ENCODE results near the gene S100A7A. TPM values are rescaled to one million over a fixed set of nuclear protein-coding genes. Genes with fewer than 3 reads are reported as not detected.
"Not testable (repeated sequence)": the region's sequence is repeated elsewhere in the genome, so short reads cannot be mapped to it uniquely, and the experiment has no call there.

The S100A7A gene
- polyA plus RNA-seq, 3 donors, result not detected

- Histone ChIP-seq H3K27ac (ENCODE audit: low read depth in 1 of 2, low read length in 2 of 2) (no peak overlapping the region), H3K9ac (ENCODE audit: insufficient read depth, low read length, poor library complexity, severe bottlenecking) (no peak overlapping the region), H3K36me3 (replicated peaks in 1 of 2; ENCODE audit: control insufficient read depth in 1 of 2, insufficient read depth in 2 of 2, low read length in 2 of 2) (no peaks in the 10 kb centered on the region), H3K79me2 (ENCODE audit: insufficient read depth, low read length) (peaks cover 11% of the 10 kb centered on the region), H3K27me3 (ENCODE audit: control insufficient read depth in 2 of 2, insufficient read depth in 2 of 2, low read length in 2 of 2) (no peaks in the 10 kb centered on the region), H3K4me3 (replicated peaks in 1 of 3; ENCODE audit: low read depth in 2 of 3, low read length in 3 of 3) (no peak overlapping the region), H4K20me1 (ENCODE audit: insufficient read depth, low read length) (no peaks in the 10 kb centered on the region), H3K4me1 (ENCODE audit: control insufficient read depth in 1 of 2, insufficient read depth in 2 of 2, low read length in 2 of 2) (peaks cover 39 to 42% of the 10 kb centered on the region in 2 donors), H2AFZ (ENCODE audit: insufficient read depth, low read depth, low read length, poor library complexity, severe bottlenecking) (no peak overlapping the region), H3K9me3 (replicated peaks in 1 of 2; ENCODE audit: control insufficient read depth in 1 of 2, insufficient read depth in 1 of 2, low read length in 2 of 2) (no peaks in the 10 kb centered on the region), H3K4me2 (replicated peaks; ENCODE audit: extremely low read depth, low read length, poor library complexity, severe bottlenecking) (no peak overlapping the region)
- H3K9me3 Mint-ChIP-seq, result peaks cover 0 to 4% (median 2%) of the 10 kb centered on the region in 7 donors
- intact Hi-C loops (cut with micrococcal nuclease), result loop anchor here (1.0 to 5.0 kb wide), 3 partner anchors 47 to 93 kb away; partner anchors contain the start of gene S100A9 (in 1 of the 2)
- 57% methylated on average over 7 of the region's 15 CpGs for WGBS (ENCODE audit: insufficient coverage)
- peaks cover 14 to 21% (median 20%) of the 10 kb centered on the region in 3 donors for H3K27me3 Mint-ChIP-seq (ENCODE audit: low read depth in 3 of 3)
- peaks cover 0 to 2% of the 10 kb centered on the region in 2 donors for H3K36me3 Mint-ChIP-seq
- peaks cover 46% of the 10 kb centered on the region for H3K4me1 Mint-ChIP-seq
- peak; percentile 68 to 79 (median 72) for DNase-seq
- H3K27ac Mint-ChIP-seq, result peak overlapping the region in 5 of 7 donors; percentile 8 to 67 (median 44)
- H3K4me3 Mint-ChIP-seq, result peak overlapping the region in 1 of 2 donors; percentile 30
- peak; percentile 86 for TF ChIP-seq CTCF (IDR thresholded peaks at IDR 0.05)
Measured at GRCh38 chr1:153404768-153405167, 11.6 kb upstream of the S100A7A start.

DNA sequence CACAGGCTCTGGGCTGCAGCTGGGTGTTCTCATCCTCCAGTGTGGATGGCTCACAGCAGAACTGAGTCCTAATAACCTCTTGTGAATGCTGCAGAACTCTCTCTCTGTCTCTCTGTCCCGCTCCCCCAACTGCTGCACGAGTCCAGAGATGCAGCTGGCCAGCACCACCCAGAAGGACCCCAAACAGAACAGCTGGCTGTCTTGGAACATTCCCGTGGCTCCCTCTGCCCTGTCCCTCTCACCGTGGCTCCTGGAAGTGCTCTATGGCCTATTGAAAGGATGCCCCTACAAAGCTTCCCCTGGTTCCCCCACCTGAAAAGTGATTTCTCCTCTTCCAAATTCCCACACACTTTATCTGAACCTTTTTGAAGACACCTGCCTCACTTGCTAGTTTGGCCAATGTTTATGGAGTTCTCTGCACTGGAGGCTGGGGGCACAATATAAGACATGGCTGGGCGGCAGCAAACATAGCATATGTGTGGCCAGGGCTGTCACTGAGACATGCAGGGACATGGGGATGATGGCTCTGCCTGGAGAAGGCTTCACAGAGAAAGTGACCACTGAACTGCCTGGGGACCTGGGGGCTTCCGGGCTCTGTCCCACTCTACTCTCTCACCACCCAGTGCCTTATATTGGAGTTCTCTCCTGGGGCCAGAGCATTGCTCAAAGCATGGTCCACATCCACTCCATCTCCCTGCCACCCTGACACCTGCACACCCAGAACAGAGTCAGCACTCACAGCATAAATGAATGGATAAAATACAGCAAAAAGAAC lies 10.3 kb upstream of the S100A7A start:
- not testable (repeated sequence) for H2AFZ ChIP-seq (ENCODE audit: insufficient read depth, low read depth, low read length, poor library complexity, severe bottlenecking); H3K4me2 ChIP-seq (replicated peaks; ENCODE audit: extremely low read depth, low read length, poor library complexity, severe bottlenecking); H4K20me1 ChIP-seq (ENCODE audit: insufficient read depth, low read length); DNase-seq; H3K9ac ChIP-seq (ENCODE audit: insufficient read depth, low read length, poor library complexity, severe bottlenecking); H3K27me3 ChIP-seq (ENCODE audit: control insufficient read depth in 2 of 2, insufficient read depth in 2 of 2, low read length in 2 of 2); H3K27ac ChIP-seq (ENCODE audit: low read depth in 1 of 2, low read length in 2 of 2); H3K36me3 Mint-ChIP-seq; H3K9me3 Mint-ChIP-seq; H3K9me3 ChIP-seq (replicated peaks in 1 of 2; ENCODE audit: control insufficient read depth in 1 of 2, insufficient read depth in 1 of 2, low read length in 2 of 2); H3K27ac Mint-ChIP-seq; H3K4me3 ChIP-seq (replicated peaks in 1 of 3; ENCODE audit: low read depth in 2 of 3, low read length in 3 of 3); H3K36me3 ChIP-seq (replicated peaks in 1 of 2; ENCODE audit: control insufficient read depth in 1 of 2, insufficient read depth in 2 of 2, low read length in 2 of 2)
- peaks cover 40% of the 10 kb centered on the region for H3K4me1 Mint-ChIP-seq
- H3K27me3 Mint-ChIP-seq (ENCODE audit: low read depth in 3 of 3), result peaks cover 19 to 28% (median 24%) of the 10 kb centered on the region in 3 donors
- WGBS (ENCODE audit: insufficient coverage), result 94% methylated on average over 4 of the region's 6 CpGs
- H3K4me3 Mint-ChIP-seq, result peak overlapping the region in 1 of 2 donors; percentile 13
- intact Hi-C loops (cut with micrococcal nuclease), result loop anchor here in 1 of 2 donors (2.0 kb wide), 1 partner anchor 53 kb away; no protein-coding TSS in a partner anchor
- H3K4me1 ChIP-seq (ENCODE audit: control insufficient read depth in 1 of 2, insufficient read depth in 2 of 2, low read length in 2 of 2), result peaks cover 33 to 36% of the 10 kb centered on the region in 2 donors
- peaks cover 11% of the 10 kb centered on the region for H3K79me2 ChIP-seq (ENCODE audit: insufficient read depth, low read length)

DNA sequence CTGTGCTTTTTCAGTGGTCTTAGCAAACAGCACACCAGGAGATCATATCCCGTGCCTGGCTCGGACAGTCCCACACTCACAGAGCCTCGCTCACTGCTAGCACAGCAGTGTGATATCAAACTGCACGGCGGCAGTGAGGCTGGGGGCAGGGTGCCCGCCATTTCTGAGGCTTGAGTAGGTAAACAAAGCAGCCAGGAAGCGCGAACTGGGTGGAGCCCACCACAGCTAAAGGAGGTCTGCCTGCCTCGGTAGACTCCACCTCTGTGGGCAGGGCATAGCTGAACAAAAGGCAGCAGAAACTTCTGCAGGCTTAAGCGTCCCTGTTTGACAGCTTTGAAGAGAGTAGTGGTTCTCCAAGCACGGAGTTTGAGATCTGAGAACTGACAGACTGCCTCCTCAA lies 9.0 kb upstream of the S100A7A start:
- Mint-ChIP-seq H3K4me1 (peaks cover 34% of the 10 kb centered on the region), H3K9me3 (peaks cover 0 to 10% (median 6%) of the 10 kb centered on the region in 7 donors), H3K27me3 (ENCODE audit: low read depth in 3 of 3) (peaks cover 23 to 34% (median 29%) of the 10 kb centered on the region in 3 donors)
- H3K9me3 ChIP-seq (replicated peaks in 1 of 2; ENCODE audit: control insufficient read depth in 1 of 2, insufficient read depth in 1 of 2, low read length in 2 of 2); H3K27ac ChIP-seq (ENCODE audit: low read depth in 1 of 2, low read length in 2 of 2); H4K20me1 ChIP-seq (ENCODE audit: insufficient read depth, low read length); H3K36me3 Mint-ChIP-seq; H2AFZ ChIP-seq (ENCODE audit: insufficient read depth, low read depth, low read length, poor library complexity, severe bottlenecking); H3K36me3 ChIP-seq (replicated peaks in 1 of 2; ENCODE audit: control insufficient read depth in 1 of 2, insufficient read depth in 2 of 2, low read length in 2 of 2); H3K9ac ChIP-seq (ENCODE audit: insufficient read depth, low read length, poor library complexity, severe bottlenecking); DNase-seq; H3K4me3 ChIP-seq (replicated peaks in 1 of 3; ENCODE audit: low read depth in 2 of 3, low read length in 3 of 3); H3K27ac Mint-ChIP-seq; H3K4me3 Mint-ChIP-seq; H3K4me2 ChIP-seq (replicated peaks; ENCODE audit: extremely low read depth, low read length, poor library complexity, severe bottlenecking); intact Hi-C loops (cut with micrococcal nuclease); H3K27me3 ChIP-seq (ENCODE audit: control insufficient read depth in 2 of 2, insufficient read depth in 2 of 2, low read length in 2 of 2): not testable (repeated sequence)
- H3K4me1 ChIP-seq (ENCODE audit: control insufficient read depth in 1 of 2, insufficient read depth in 2 of 2, low read length in 2 of 2), result peaks cover 27 to 28% of the 10 kb centered on the region in 2 donors
- 66% methylated on average over 9 of the region's 11 CpGs for WGBS (ENCODE audit: insufficient coverage)
- peaks cover 11% of the 10 kb centered on the region for H3K79me2 ChIP-seq (ENCODE audit: insufficient read depth, low read length)

DNA sequence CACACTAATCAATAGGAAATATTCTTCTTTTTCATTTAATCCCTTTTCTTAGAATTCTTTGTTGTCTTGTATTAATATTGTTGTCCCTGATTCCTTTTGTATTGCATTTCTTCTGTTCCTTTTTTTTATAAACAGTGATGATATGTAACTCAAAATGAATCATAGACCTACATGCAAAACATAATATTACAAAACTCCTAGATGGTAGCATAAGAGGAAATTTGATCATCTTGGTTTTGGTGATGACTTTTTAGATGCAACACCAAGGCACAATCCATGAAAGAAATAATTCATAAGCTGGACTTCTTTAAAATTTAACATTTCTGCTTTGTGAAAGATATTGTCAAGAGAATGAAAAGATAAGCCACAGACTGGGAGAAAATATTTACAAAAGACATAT lies 2.4 kb upstream of the S100A7A start:
- not testable (repeated sequence) for H3K9me3 Mint-ChIP-seq

More for the DNA sequence above, 2.4 kb upstream of the S100A7A start:
- DNase-seq, result peak in 2 of 3 donors; percentile 18 to 25
- H4K20me1 ChIP-seq (ENCODE audit: insufficient read depth, low read length); H3K4me3 ChIP-seq (replicated peaks in 1 of 3; ENCODE audit: low read depth in 2 of 3, low read length in 3 of 3); H2AFZ ChIP-seq (ENCODE audit: insufficient read depth, low read depth, low read length, poor library complexity, severe bottlenecking); H3K27ac ChIP-seq (ENCODE audit: low read depth in 1 of 2, low read length in 2 of 2); H3K4me2 ChIP-seq (replicated peaks; ENCODE audit: extremely low read depth, low read length, poor library complexity, severe bottlenecking); H3K36me3 ChIP-seq (replicated peaks in 1 of 2; ENCODE audit: control insufficient read depth in 1 of 2, insufficient read depth in 2 of 2, low read length in 2 of 2); H3K27me3 ChIP-seq (ENCODE audit: control insufficient read depth in 2 of 2, insufficient read depth in 2 of 2, low read length in 2 of 2); H3K4me3 Mint-ChIP-seq; H3K79me2 ChIP-seq (ENCODE audit: insufficient read depth, low read length); H3K9ac ChIP-seq (ENCODE audit: insufficient read depth, low read length, poor library complexity, severe bottlenecking); H3K27ac Mint-ChIP-seq; H3K9me3 ChIP-seq (replicated peaks in 1 of 2; ENCODE audit: control insufficient read depth in 1 of 2, insufficient read depth in 1 of 2, low read length in 2 of 2); H3K36me3 Mint-ChIP-seq: not testable (repeated sequence)
- intact Hi-C loops (cut with micrococcal nuclease), result loop anchor here in 1 of 2 donors (10.0 kb wide), 1 partner anchor 81 kb away; no protein-coding TSS in a partner anchor
- Mint-ChIP-seq H3K4me1 (peaks cover 16% of the 10 kb centered on the region), H3K27me3 (ENCODE audit: low read depth in 3 of 3) (peaks cover 23 to 29% (median 28%) of the 10 kb centered on the region in 3 donors)
- peaks cover 0 to 15% of the 10 kb centered on the region in 2 donors for H3K4me1 ChIP-seq (ENCODE audit: control insufficient read depth in 1 of 2, insufficient read depth in 2 of 2, low read length in 2 of 2)

All from CD14-positive monocyte (primary cell).